Ovary (tissue), 3 donors: ENCODE data around the gene PTPRN2.

ENCODE experiments used
- CTCF ChIP-seq, 3 donors: fragments of 450-650 bp in 2 of 3; fragments of 200-600 bp in 1 of 3; IDR thresholded peaks; one replicate each; pipeline versions ENCODE4 v1.5.1 to v1.8.0; 2016 to 2022; ENCODE audit warnings: antibody characterized with exemption in 3 of 3, mild to moderate bottlenecking in 1 of 3
- POLR2A ChIP-seq: fragments of 450-650 bp; IDR thresholded peaks from one replicate; pipeline ENCODE4 v1.6.1; 2017; ENCODE audit warnings: antibody characterized with exemption, mild to moderate bottlenecking, moderate library complexity
- donor health status: DM: no; HTN: no; CAD: no.

- TF ChIP-seq CTCF (IDR thresholded peaks at IDR 0.05) = no peak
- TF ChIP-seq POLR2A = no peak
These were observed 563.3 kb downstream of the PTPRN2 start for GRCh38 chr7:158024351-158024715.
